Mammary epithelial cell (primary cell): ENCODE results near the gene VAV3.

ENCODE experiments used
- EZH2 ChIP-seq: IDR thresholded peaks from 2 replicates; pipeline ENCODE4 v1.6.1; 2012; ENCODE audit warnings: low read length, inconsistent platforms, borderline replicate concordance
- TF ChIP-seq, protein P1 (sequence below), 2 donors: IDR thresholded peaks in 1 of 2; conservative IDR thresholded peaks in 1 of 2; 2 replicates each; pipeline ENCODE4 v1.5.1; 2011 to 2012; ENCODE audit warnings: inconsistent platforms in 2 of 2, low read length in 2 of 2, mild to moderate bottlenecking in 2 of 2, control low read depth in 1 of 2, low read depth in 1 of 2; ENCODE audit not compliant: insufficient read depth in 1 of 2; ENCODE audit errors: extremely low read depth in 1 of 2

DNA sequence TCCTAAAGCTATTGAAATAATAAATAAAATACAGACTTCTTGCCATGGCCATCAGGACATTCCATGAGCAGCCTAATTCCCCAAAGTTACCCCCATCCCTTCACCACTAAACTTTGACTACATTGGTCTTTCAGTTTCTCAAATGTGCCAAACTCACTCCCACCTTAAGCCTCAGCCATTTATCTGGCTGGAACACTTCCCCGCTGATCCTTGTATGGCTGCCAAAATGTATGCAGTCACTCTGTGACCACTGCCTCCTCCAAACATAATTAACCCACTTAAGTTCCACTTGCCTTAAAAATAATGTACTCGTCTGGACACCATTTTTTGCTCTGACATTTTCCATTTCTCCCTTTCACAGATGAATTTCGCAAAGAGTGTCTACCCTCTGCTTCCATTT lies 416.7 kb downstream of the VAV3 start:
- no peak for TF ChIP-seq EZH2
- TF ChIP-seq, protein P1, sequence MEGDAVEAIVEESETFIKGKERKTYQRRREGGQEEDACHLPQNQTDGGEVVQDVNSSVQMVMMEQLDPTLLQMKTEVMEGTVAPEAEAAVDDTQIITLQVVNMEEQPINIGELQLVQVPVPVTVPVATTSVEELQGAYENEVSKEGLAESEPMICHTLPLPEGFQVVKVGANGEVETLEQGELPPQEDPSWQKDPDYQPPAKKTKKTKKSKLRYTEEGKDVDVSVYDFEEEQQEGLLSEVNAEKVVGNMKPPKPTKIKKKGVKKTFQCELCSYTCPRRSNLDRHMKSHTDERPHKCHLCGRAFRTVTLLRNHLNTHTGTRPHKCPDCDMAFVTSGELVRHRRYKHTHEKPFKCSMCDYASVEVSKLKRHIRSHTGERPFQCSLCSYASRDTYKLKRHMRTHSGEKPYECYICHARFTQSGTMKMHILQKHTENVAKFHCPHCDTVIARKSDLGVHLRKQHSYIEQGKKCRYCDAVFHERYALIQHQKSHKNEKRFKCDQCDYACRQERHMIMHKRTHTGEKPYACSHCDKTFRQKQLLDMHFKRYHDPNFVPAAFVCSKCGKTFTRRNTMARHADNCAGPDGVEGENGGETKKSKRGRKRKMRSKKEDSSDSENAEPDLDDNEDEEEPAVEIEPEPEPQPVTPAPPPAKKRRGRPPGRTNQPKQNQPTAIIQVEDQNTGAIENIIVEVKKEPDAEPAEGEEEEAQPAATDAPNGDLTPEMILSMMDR (conservative IDR thresholded peaks at IDR 0.05 in 1 of 2, IDR thresholded peaks at IDR 0.05 in 1 of 2; ENCODE audit: extremely low read depth in 1 of 2, insufficient read depth in 1 of 2, low read depth in 1 of 2, low read length in 2 of 2), result no peak
